ENCODE data around the gene IMPDH2. TPM values are rescaled to one million over a fixed set of nuclear protein-coding genes. Genes with fewer than 3 reads are reported as not detected.
A peak's percentile ranks its signal among the peaks of the same experiment; 100 is the strongest.

Gene IMPDH2
- total and polyA plus RNA-seq, 2 of the 4 experiments (the other 2 are of a cell fraction) = 190 to 296 TPM

DNA sequence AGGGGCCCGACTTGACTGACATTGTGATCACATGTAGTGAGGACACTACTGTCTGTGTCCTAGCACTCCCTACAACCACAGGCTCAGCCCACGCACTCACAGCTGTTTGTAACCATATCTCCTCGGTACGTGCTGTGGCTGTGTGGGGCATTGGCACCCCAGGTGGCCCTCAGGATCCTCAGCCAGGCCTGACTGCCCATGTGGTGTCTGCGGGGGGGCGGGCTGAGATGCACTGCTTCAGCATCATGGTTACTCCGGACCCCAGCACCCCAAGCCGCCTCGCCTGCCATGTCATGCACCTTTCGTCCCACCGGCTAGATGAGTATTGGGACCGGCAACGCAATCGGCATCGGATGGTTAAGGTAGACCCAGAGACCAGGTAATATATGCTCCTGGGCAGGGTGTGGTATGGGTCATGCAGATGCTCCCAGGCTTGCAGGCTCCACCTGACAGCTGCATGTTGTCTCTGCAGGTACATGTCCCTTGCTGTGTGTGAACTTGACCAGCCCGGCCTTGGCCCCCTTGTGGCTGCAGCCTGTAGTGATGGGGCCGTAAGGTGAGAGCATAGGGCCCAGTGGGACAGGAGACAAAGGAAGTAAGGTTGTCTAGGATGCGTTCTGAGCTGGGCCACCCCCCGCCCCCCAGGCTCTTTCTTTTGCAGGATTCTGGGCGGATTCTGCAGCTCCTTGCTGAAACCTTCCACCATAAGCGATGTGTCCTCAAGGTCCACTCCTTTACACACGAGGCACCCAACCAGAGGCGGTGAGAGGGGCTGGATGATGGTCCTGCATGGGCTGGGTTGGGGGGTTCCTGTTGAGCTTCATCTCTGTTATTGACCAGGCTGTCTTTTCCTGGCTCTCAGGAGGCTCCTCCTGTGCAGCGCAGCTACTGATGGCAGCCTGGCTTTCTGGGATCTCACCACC, 15.2 kb downstream of the IMPDH2 start:
- H4K20me1 ChIP-seq (ENCODE audit: insufficient read depth, low read length) = peaks cover 48% of the 10 kb centered on the region
- no peak overlapping the region for H4K8ac ChIP-seq (ENCODE audit: low read depth in 2 of 2, low read length in 2 of 2)
- in situ Hi-C loops (cut with MboI; ENCODE audit: low sequenced_read_pairs) (no loop called here), intact Hi-C loops (cut with micrococcal nuclease) (no loop called here), dilution Hi-C loops (cut with HindIII; ENCODE audit: low sequenced_read_pairs, unreplicated experiment) (no loop called here)
- no TSS peak for BruUV-seq (replicated peaks)
- CTCF ChIA-PET = interaction anchor here (0.5 kb wide), 1 partner anchor 361 kb away, joined by 6 read pairs; no protein-coding TSS in a partner anchor
- no peak overlapping the region for H2AK5ac ChIP-seq (ENCODE audit: low read depth, low read length)
- no peak overlapping the region for H3K56ac ChIP-seq (ENCODE audit: extremely low read depth, insufficient read depth, low read length)
- no peak overlapping the region for H3K4ac ChIP-seq (ENCODE audit: low read depth, low read length)
- POLR2A ChIA-PET (ENCODE audit: unreplicated experiment) = no interaction called here
- H3K9me3 ChIP-seq (ENCODE audit: control insufficient read depth, insufficient read depth, low read length) = no peaks in the 10 kb centered on the region
- no peak overlapping the region for H2BK5ac ChIP-seq (ENCODE audit: low read depth, low read length, poor library complexity, severe bottlenecking)
- H3K9ac ChIP-seq (ENCODE audit: low read depth, low read length) = no peak overlapping the region
- no peak overlapping the region for H3K18ac ChIP-seq (ENCODE audit: low read depth, low read length)
- peaks cover 14% of the 10 kb centered on the region for H3K9me1 ChIP-seq (ENCODE audit: insufficient read depth, low read length)
- H3K79me1 ChIP-seq (ENCODE audit: low read depth in 1 of 2, low read length in 2 of 2) = peaks cover 12 to 83% of the 10 kb centered on the region in 2 experiments; a peak in 3 of 4 replicates
- 97% methylated on average over 11 of the region's 24 CpGs; no CpG with 5 or more reads in 1 of the 2 experiments for WGBS, 2 experiments (ENCODE audit: extremely low coverage in 2 of 2, insufficient read length in 1 of 2)
- H3K23ac ChIP-seq (ENCODE audit: low read depth, low read length) = no peak overlapping the region
- H3K14ac ChIP-seq (replicated peaks; ENCODE audit: low read depth, low read length) = no peak overlapping the region
- H4K91ac ChIP-seq (ENCODE audit: insufficient read depth, low read depth, low read length) = no peak overlapping the region
- H2BK120ac ChIP-seq (ENCODE audit: low read depth, low read length) = no peak overlapping the region
- ATAC-seq (ENCODE audit: low read depth) (no peak), DNase-seq (no peak)
- no peaks in the 10 kb centered on the region for H3K27me3 ChIP-seq (ENCODE audit: control insufficient read depth, insufficient read depth, low read length)
- peak overlapping the region; percentile 45 for H2AK9ac ChIP-seq (replicated peaks; ENCODE audit: low read depth, low read length, poor library complexity)
- no peak overlapping the region for H3K27ac ChIP-seq (ENCODE audit: insufficient read depth, low read length)
- H3K36me3 ChIP-seq (ENCODE audit: control insufficient read depth, insufficient read depth, low read length) = peaks cover 53% of the 10 kb centered on the region
- H2BK15ac ChIP-seq (ENCODE audit: low read depth, low read length) = no peak overlapping the region
- H3K4me3 ChIP-seq (ENCODE audit: insufficient read depth, low read depth, low read length) = no peak overlapping the region
- no peak overlapping the region for H2BK20ac ChIP-seq (ENCODE audit: low read depth, low read length)
- H3K4me1 ChIP-seq (ENCODE audit: control insufficient read depth, insufficient read depth, low read length) = peaks cover 9% of the 10 kb centered on the region
- peak overlapping the region; percentile 49 for H2AFZ ChIP-seq (replicated peaks; ENCODE audit: low read length, poor library complexity)
- no peak overlapping the region for H4K5ac ChIP-seq (ENCODE audit: low read depth, low read length)
- H3K4me2 ChIP-seq (ENCODE audit: low read depth, low read length) = no peak overlapping the region
- TF ChIP-seq SMC3 (IDR thresholded peaks at IDR 0.05; ENCODE audit: low read depth, low read length) = peak; percentile 49
- TF ChIP-seq, protein P1, sequence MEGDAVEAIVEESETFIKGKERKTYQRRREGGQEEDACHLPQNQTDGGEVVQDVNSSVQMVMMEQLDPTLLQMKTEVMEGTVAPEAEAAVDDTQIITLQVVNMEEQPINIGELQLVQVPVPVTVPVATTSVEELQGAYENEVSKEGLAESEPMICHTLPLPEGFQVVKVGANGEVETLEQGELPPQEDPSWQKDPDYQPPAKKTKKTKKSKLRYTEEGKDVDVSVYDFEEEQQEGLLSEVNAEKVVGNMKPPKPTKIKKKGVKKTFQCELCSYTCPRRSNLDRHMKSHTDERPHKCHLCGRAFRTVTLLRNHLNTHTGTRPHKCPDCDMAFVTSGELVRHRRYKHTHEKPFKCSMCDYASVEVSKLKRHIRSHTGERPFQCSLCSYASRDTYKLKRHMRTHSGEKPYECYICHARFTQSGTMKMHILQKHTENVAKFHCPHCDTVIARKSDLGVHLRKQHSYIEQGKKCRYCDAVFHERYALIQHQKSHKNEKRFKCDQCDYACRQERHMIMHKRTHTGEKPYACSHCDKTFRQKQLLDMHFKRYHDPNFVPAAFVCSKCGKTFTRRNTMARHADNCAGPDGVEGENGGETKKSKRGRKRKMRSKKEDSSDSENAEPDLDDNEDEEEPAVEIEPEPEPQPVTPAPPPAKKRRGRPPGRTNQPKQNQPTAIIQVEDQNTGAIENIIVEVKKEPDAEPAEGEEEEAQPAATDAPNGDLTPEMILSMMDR (conservative IDR thresholded peaks at IDR 0.05; ENCODE audit: low read depth, low read length) = peak; percentile 47
- TF ChIP-seq, protein P2, sequence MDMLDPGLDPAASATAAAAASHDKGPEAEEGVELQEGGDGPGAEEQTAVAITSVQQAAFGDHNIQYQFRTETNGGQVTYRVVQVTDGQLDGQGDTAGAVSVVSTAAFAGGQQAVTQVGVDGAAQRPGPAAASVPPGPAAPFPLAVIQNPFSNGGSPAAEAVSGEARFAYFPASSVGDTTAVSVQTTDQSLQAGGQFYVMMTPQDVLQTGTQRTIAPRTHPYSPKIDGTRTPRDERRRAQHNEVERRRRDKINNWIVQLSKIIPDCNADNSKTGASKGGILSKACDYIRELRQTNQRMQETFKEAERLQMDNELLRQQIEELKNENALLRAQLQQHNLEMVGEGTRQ (IDR thresholded peaks at IDR 0.05; ENCODE audit: low read depth, low read length) = no peak
- TF ChIP-seq CEBPB (IDR thresholded peaks at IDR 0.05; ENCODE audit: low read depth, low read length) = no peak
- TF ChIP-seq MXI1 (IDR thresholded peaks at IDR 0.05; ENCODE audit: borderline replicate concordance, low read depth, low read length) = no peak
- no peak for TF ChIP-seq FOS (IDR thresholded peaks at IDR 0.05; ENCODE audit: low read depth, low read length)
- TF ChIP-seq BHLHE40 (IDR thresholded peaks at IDR 0.05; ENCODE audit: low read depth, low read length) = no peak
- no peak for TF ChIP-seq MAZ (IDR thresholded peaks at IDR 0.05; ENCODE audit: borderline replicate concordance, low read depth, low read length)
- TF ChIP-seq POLR2A (IDR thresholded peaks at IDR 0.05; ENCODE audit: low read depth, low read length) = no peak; the same call in 1 of the 2 replicates
- no peak for TF ChIP-seq RCOR1 (IDR thresholded peaks at IDR 0.05; ENCODE audit: insufficient replicate concordance, low read length)
- TF ChIP-seq MAFK (IDR thresholded peaks at IDR 0.05; ENCODE audit: low read depth, low read length) = no peak
- TF ChIP-seq NFE2L2 (IDR thresholded peaks at IDR 0.05; ENCODE audit: low read depth, low read length) = no peak
- TF ChIP-seq RFX5 (IDR thresholded peaks at IDR 0.05; ENCODE audit: low read depth, low read length) = no peak
- no peak for TF ChIP-seq ELK1 (IDR thresholded peaks at IDR 0.05; ENCODE audit: borderline replicate concordance, low read depth, low read length)

All from IMR-90 (cell line).